Measurements from ENCODE around the gene MAD1L1.
"Not testable (repeated sequence)": the region's sequence is repeated elsewhere in the genome, so short reads cannot be mapped to it uniquely, and the experiment has no call there.

- TF ChIP-seq CTCF, POLR2A, EP300 (IDR thresholded peaks at IDR 0.05): not testable (repeated sequence)
Observed at GRCh38 chr7:2269089-2269990, 36.6 kb upstream of the MAD1L1 start.
